GM21526 (cell line): Measurements from ENCODE around the gene FMNL3.
A peak's percentile ranks its signal among the peaks of the same experiment; 100 is the strongest.

ENCODE experiments used
- ATAC-seq: cut with Tn5 transposase; IDR thresholded peaks from one replicate; pipeline ENCODE4 v1.9.1; 2021; ENCODE audit warnings: moderate library complexity; ENCODE audit not compliant: unreplicated experiment, low FRiP score

The FMNL3 gene

GRCh38 chr12:49654715-49655114, 52.5 kb downstream of the FMNL3 start:
- no peak for ATAC-seq

DNA sequence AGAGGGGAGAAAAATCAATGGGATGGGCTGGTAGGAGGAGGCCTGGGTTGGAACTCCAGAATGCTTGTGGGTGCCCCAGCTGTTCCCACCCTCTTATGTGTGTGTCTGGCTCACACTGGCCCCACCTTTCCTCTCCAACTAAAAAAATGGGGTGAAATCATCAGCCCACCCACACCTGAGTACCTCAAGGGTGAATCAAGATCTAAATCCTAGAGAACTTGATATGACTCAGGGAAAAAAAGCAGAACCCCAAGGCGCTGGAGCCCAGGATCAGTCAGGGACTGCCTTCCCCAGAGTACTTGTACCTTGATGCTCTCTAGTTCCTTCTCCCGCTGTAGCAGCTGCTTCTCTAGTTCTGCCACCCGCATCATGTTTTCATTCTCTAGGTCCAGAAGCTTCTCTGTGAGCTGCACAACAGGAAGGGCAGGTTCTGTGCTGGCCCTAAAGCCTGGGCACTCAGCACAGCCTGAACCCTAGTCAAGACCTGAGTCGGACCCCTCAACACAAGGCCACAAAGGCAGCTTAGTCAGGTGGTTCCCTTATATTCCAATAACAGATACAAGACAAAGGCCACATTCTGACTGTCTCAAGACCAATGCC, 54.2 kb downstream of the FMNL3 start:
- ATAC-seq, result no peak

GRCh38 chr12:49651855-49652254, 55.4 kb downstream of the FMNL3 start:
- ATAC-seq, result no peak

DNA sequence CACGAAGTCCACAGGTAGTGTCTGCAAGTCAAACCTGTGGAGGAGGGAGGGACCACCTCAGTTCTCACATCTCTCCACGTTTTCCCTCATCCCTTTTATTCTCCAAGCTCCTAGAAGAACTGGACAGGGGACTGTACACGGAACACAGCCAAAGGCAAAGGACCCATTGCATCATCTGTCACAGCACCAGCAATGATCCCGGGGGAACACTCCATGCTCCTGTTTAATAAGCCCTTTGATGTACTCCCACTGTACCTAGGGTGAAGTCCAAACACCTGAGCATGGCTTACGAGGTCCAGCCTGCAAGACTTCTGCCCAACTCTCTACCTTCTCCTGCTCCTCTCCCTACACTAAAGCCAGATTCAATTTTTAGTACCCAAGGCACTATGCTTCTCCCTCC, 57.3 kb downstream of the FMNL3 start:
- no peak for ATAC-seq

DNA sequence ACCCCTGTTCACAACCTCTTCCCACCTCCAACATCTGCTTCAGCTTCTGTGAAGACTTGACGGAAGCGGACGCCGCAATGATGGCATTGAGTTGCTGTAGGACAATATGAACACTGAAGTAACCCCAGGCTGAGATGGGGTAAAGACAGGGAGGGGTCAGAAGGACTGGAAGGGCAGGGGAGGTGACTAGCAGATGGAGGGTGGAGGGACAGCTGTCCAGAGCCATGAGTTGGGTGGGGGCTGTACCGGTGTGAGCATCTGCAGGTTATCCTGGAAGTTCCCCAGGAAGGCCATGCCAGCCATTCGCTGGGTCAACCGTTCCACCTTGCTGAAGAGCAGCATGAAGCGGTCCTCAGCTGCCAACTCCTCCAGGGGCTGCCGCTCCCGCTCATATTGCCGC, 57.8 kb downstream of the FMNL3 start:
- no peak for ATAC-seq

DNA sequence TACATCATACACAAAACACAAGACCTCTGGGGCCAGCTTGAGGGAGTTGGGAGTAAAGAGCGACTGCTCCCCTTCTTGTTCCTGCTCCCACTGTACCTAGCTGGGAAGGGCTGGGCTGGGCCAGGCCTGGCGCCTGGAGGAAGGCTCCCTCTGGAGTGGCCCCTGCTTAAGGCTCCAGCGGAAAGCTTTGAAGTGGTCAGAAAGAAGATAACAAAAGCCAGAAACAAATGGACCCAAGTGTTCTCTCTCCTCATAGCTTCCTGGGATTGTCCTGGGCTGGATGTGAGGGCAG, 58.5 kb downstream of the FMNL3 start:
- no peak for ATAC-seq

- no peak for ATAC-seq
Measured at GRCh38 chr12:49647827-49648711, 59.1 kb downstream of the FMNL3 start.

DNA sequence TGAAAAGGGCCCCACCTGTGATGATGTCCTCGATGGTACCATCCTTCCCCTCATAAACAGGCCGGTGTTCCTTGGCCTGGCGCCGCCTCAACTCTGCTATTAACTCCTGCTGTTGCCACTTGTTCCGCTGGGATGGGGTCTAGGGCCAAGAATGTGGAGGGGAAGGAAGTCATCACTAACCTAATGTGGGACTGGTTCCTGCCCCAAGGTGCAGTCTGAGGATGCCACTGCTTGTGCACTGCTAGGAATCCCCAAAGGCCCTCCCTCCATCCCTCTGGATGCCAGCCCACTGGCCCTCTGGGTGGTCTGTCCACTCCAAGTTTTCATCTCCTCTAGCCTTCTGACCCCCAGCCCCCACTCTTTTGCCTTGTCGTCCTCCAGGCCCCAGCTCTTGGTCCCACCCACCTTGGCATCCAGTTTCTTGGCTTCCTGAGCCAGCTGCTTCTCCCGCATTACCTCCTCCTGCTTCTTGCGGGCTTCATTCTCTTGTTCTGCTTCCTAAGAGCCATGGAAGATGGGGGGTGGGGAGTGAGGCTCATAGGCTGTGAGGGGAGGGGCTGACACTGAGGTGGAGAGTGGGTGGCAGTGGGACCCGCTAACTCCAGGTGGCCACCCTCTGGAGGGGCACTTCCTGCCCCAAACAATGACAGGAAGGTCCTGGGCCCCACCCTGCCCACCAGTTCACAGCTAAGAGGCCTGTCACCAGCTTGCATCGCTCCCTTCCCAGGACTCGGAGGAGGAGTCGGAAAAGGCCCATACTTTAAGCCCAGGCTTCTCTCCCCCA, 60.1 kb downstream of the FMNL3 start:
- ATAC-seq, result no peak

GRCh38 chr12:49646331-49646830, 60.8 kb downstream of the FMNL3 start:
- no peak for ATAC-seq

- no peak for ATAC-seq
Measured at GRCh38 chr12:49645146-49646039, 61.8 kb downstream of the FMNL3 start.

DNA sequence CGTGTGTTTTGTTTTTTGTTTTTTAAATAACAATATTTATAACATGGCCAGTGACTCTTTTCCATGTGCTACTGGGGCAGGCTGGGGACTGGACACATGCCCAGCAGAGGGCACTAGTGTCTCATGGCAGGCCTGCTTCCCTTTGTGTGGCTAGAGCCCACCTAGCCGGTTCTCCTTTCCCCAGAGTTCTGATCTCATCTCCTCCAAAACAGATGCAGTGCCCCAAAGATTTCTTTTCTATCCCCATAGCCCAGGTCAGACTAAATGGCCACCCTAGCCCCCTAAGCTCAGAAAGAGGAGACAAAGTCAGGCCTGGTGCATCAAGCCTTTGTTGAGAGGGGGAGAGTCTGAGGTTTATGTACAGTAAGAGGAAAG, 62.6 kb downstream of the FMNL3 start:
- no peak for ATAC-seq

- ATAC-seq, result no peak
Measured at GRCh38 chr12:49643961-49644619, 63.1 kb downstream of the FMNL3 start.

- ATAC-seq, result no peak
Measured at GRCh38 chr12:49643135-49643534, 64.1 kb downstream of the FMNL3 start.

DNA sequence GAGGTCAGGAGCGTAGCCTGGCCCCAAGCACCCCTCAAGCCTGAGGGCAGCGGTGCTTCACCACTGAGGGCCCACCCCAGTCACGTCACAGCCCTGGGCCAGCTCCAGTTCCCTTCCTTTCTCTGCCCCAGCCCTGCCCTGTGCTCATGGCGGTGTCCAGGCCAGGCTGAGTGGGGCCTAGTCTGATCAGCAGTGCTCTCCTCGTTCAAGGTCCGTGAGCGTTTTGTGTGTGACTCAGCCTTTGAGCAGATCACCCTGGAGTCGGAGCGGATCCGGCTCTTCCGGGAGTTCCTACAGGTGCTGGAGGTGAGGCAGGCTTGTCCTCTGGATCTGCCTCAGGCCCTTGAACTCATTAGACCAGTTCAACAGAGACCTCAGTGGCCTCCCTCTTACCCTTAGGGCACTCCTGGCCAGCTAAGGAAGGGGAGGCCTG, 64.8 kb downstream of the FMNL3 start:
- ATAC-seq, result no peak

- no peak for ATAC-seq
Measured at GRCh38 chr12:49641748-49642369, 65.3 kb downstream of the FMNL3 start.

DNA sequence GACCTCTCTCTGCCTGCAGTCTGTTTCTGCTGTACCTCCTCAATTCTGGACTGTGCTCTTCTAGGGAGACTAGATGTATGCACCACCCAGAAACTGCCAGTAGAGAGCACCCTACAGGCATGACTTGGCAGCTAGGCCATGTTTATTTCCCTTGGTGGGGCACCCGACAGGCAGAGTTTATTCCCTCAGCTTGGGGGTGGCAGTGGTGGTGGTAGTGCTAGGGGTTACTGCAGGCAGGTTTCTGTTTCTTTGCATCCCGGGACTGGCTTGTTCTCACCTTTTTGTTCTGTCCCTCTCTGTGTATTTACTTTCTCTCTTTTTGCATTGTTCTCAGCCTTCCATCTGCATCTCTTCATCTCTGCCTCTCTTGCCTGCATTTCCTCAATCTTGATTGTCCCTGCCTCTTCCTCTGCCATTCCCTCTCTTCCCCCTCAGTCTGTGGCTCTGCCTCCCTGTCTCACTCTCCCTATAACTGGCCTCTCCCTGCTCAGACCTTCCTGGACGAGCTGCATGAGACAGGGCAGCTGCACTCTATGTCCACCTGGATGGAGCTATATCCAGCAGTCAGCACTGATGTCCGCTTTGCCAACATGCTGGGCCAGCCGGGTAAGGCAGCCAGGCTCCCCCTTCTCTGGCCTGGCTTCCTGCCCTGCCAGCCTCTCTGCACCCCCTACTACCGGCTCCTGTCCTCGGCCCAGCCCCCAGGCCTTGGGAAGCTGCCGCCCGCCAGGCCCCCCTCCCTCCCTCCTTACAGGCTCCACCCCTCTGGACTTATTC, 70.0 kb downstream of the FMNL3 start:
- ATAC-seq, result peak; percentile 58

DNA sequence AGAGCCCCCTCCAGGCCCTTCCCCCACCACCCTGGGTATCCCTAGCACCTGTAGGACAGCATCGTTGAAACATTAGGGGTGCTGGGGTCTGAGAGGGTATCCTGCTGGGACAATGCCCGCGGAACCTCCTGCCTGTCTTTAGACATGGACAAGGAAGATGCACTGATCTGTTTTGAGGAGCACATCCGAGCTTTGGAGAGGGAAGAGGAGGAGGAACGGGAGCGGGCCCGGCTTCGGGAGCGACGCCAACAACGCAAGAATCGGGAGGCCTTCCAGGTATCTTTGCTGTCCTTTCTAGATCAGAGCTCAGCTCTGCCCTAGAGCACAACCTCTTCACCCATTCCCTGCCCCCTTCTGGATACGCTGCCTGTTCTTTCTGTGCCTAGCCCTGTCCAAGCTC, 70.6 kb downstream of the FMNL3 start:
- no peak for ATAC-seq

GRCh38 chr12:49635656-49636055, 71.5 kb downstream of the FMNL3 start:
- ATAC-seq, result no peak

GRCh38 chr12:49635036-49635435, 72.2 kb downstream of the FMNL3 start:
- ATAC-seq, result no peak
